HG03139 (cell line): ENCODE measurements around the gene PTPRN2.
"Not testable (repeated sequence)": the region's sequence is repeated elsewhere in the genome, so short reads cannot be mapped to it uniquely, and the experiment has no call there.

Experiments
- ATAC-seq: cut with Tn5 transposase; IDR thresholded peaks from one replicate; pipeline ENCODE4 v1.9.1; 2021; ENCODE audit not compliant: unreplicated experiment

The PTPRN2 gene

GRCh38 chr7:157577796-157578339, 1009.8 kb downstream of the PTPRN2 start:
- no peak for ATAC-seq

- ATAC-seq = no peak
These were observed 1010.6 kb downstream of the PTPRN2 start for GRCh38 chr7:157577061-157577460.

GRCh38 chr7:157576415-157576814, 1011.2 kb downstream of the PTPRN2 start:
- no peak for ATAC-seq

- no peak for ATAC-seq
These were observed 1011.8 kb downstream of the PTPRN2 start for GRCh38 chr7:157575777-157576176.

- ATAC-seq = no peak
These were observed 1012.6 kb downstream of the PTPRN2 start for GRCh38 chr7:157574914-157575586.

- no peak for ATAC-seq
These were observed 1013.4 kb downstream of the PTPRN2 start for GRCh38 chr7:157574120-157574825.

GRCh38 chr7:157573244-157573643, 1014.4 kb downstream of the PTPRN2 start:
- ATAC-seq = no peak

GRCh38 chr7:157572622-157573021, 1015.0 kb downstream of the PTPRN2 start:
- no peak for ATAC-seq

- no peak for ATAC-seq
These were observed 1017.0 kb downstream of the PTPRN2 start for GRCh38 chr7:157570531-157571200.

- no peak for ATAC-seq
These were observed 1017.7 kb downstream of the PTPRN2 start for GRCh38 chr7:157569967-157570366.

GRCh38 chr7:157568770-157569584, 1018.6 kb downstream of the PTPRN2 start:
- ATAC-seq = peak; percentile 78

GRCh38 chr7:157568106-157568769, 1019.4 kb downstream of the PTPRN2 start:
- peak; percentile 6 for ATAC-seq

- no peak for ATAC-seq
These were observed 1020.0 kb downstream of the PTPRN2 start for GRCh38 chr7:157567666-157568065.

GRCh38 chr7:157566631-157567006, 1021.0 kb downstream of the PTPRN2 start:
- no peak for ATAC-seq

GRCh38 chr7:157565981-157566630, 1021.5 kb downstream of the PTPRN2 start:
- no peak for ATAC-seq

GRCh38 chr7:157565201-157565626, 1022.4 kb downstream of the PTPRN2 start:
- no peak for ATAC-seq

GRCh38 chr7:157564517-157565177, 1023.0 kb downstream of the PTPRN2 start:
- ATAC-seq = no peak

GRCh38 chr7:157563467-157564135, 1024.0 kb downstream of the PTPRN2 start:
- ATAC-seq = not testable (repeated sequence)
